DND-41 (cell line): ENCODE results near the gene DPEP1.

Experiments used
- ATAC-seq: fragments of 200-7000 bp; cut with Tn5 transposase; 3 replicates; pipeline ENCODE4 v1.9.1; 2021; ENCODE audit warnings: low read depth; ENCODE audit not compliant: insufficient read depth
- DNase-seq: peaks from one replicate; pipeline ENCODE4 v3.0.0-alpha.2; 2020
- H2AFZ ChIP-seq: 2 replicates; pipeline ENCODE4 v1.6.0; 2012; ENCODE audit warnings: low read depth, low read length
- H3K27ac ChIP-seq: 2 replicates; pipeline ENCODE4 v1.5.1; 2012; ENCODE audit warnings: low read length, inconsistent platforms
- H3K27me3 ChIP-seq: fragments of 200-600 bp; sonication (generic); 2 replicates; pipeline ENCODE4 v1.6.0; 2012; ENCODE audit warnings: low read length, mild to moderate bottlenecking, inconsistent platforms; ENCODE audit not compliant: insufficient read depth, poor library complexity
- H3K36me3 ChIP-seq: 2 replicates; pipeline ENCODE4 v1.5.1; 2012; ENCODE audit warnings: low read length, inconsistent platforms; ENCODE audit not compliant: insufficient read depth
- H3K4me1 ChIP-seq: 2 replicates; pipeline ENCODE4 v1.5.1; 2012; ENCODE audit warnings: mild to moderate bottlenecking, low read length; ENCODE audit not compliant: insufficient read depth
- H3K4me2 ChIP-seq: 2 replicates; pipeline ENCODE4 v1.6.0; 2012; ENCODE audit warnings: mild to moderate bottlenecking, moderate library complexity, low read length, inconsistent platforms; ENCODE audit not compliant: insufficient read depth
- H3K4me3 ChIP-seq, 2 experiments: fragments of 200-600 bp in 1 of 2; shearing (Covaris generic) in 1 of 2; 2 replicates each; pipeline ENCODE4 v1.5.1; 2012 to 2016; ENCODE audit warnings: inconsistent platforms in 2 of 2, low read length in 2 of 2, mild to moderate bottlenecking in 2 of 2, low read depth in 1 of 2, moderate library complexity in 1 of 2
- H3K79me2 ChIP-seq: 2 replicates; pipeline ENCODE4 v1.6.0; 2012; ENCODE audit warnings: low read length, inconsistent platforms; ENCODE audit not compliant: insufficient read depth
- H3K9ac ChIP-seq: 2 replicates; pipeline ENCODE4 v1.6.0; 2012; ENCODE audit warnings: low read depth, mild to moderate bottlenecking, inconsistent platforms, low read length, moderate library complexity
- H3K9me3 ChIP-seq: 2 replicates; pipeline ENCODE4 v1.5.1; 2012; ENCODE audit warnings: low read length, moderate library complexity, mild to moderate bottlenecking, inconsistent platforms; ENCODE audit not compliant: insufficient read depth, severe bottlenecking
- H4K20me1 ChIP-seq: 2 replicates; pipeline ENCODE4 v1.6.0; 2012; ENCODE audit warnings: low read length; ENCODE audit not compliant: insufficient read depth
- CTCF ChIP-seq: IDR thresholded peaks from 2 replicates; pipeline ENCODE4 v1.5.1; 2012; ENCODE audit warnings: borderline replicate concordance, low read length, moderate library complexity, mild to moderate bottlenecking; ENCODE audit not compliant: poor library complexity, severe bottlenecking; ENCODE audit errors: extremely low read depth
- EZH2 ChIP-seq: IDR thresholded peaks from 3 replicates; pipeline ENCODE4 v1.6.1; 2012; ENCODE audit warnings: borderline replicate concordance, low read depth, mild to moderate bottlenecking, moderate library complexity, low read length, inconsistent platforms; ENCODE audit not compliant: severe bottlenecking

Gene DPEP1

GRCh38 chr16:89595330-89596060 is 17.9 kb upstream of the DPEP1 start:
- no peak overlapping the region for H3K9ac ChIP-seq
- no peak for ATAC-seq
- TF ChIP-seq CTCF (no peak), EZH2 (no peak)

GRCh38 chr16:89596061-89596689 is 17.3 kb upstream of the DPEP1 start:
- DNase-seq: no peak
- Histone ChIP-seq H3K9me3 (no peaks in the 10 kb centered on the region), H3K79me2 (no peaks in the 10 kb centered on the region), H3K27ac (no peak overlapping the region), H3K4me2 (no peak overlapping the region), H3K36me3 (peaks cover 9% of the 10 kb centered on the region), H2AFZ (no peak overlapping the region), H3K4me1 (peaks cover 15% of the 10 kb centered on the region; the same call in 1 of the 2 replicates), H3K9ac (no peak overlapping the region), H3K27me3 (no peaks in the 10 kb centered on the region), H3K4me3 (no peak overlapping the region), H4K20me1 (no peaks in the 10 kb centered on the region)
- ATAC-seq: no peak
- TF ChIP-seq EZH2 (no peak), CTCF (no peak)

More at GRCh38 chr16:89595330-89596060, 17.9 kb upstream of the DPEP1 start:
- H3K4me1 ChIP-seq: peaks cover 15% of the 10 kb centered on the region; the same call in 1 of the 2 replicates
- H3K27ac ChIP-seq: no peak overlapping the region
- peaks cover 11% of the 10 kb centered on the region for H3K36me3 ChIP-seq
- no peak overlapping the region for H3K4me2 ChIP-seq
- no peaks in the 10 kb centered on the region for H3K27me3 ChIP-seq
- no peak overlapping the region for H2AFZ ChIP-seq
- no peak overlapping the region for H3K4me3 ChIP-seq
- no peak for DNase-seq
- H4K20me1 ChIP-seq: no peaks in the 10 kb centered on the region
- H3K79me2 ChIP-seq: no peaks in the 10 kb centered on the region
- H3K9me3 ChIP-seq: no peaks in the 10 kb centered on the region

- Histone ChIP-seq H3K9me3 (no peaks in the 10 kb centered on the region), H2AFZ (no peak overlapping the region), H3K4me1 (peaks cover 18% of the 10 kb centered on the region), H3K27me3 (no peaks in the 10 kb centered on the region), H3K4me2 (no peak overlapping the region), H3K36me3 (peaks cover 9% of the 10 kb centered on the region), H3K4me3 (no peak overlapping the region), H4K20me1 (no peaks in the 10 kb centered on the region), H3K9ac (no peak overlapping the region), H3K27ac (no peak overlapping the region), H3K79me2 (no peaks in the 10 kb centered on the region)
- DNase-seq (no peak), ATAC-seq (no peak)
- TF ChIP-seq EZH2: no peak
- no peak for TF ChIP-seq CTCF
Observed at GRCh38 chr16:89596957-89597649, 16.3 kb upstream of the DPEP1 start.
